ENCODE results near the gene CACNA1E. TPM values are rescaled to one million over a fixed set of nuclear protein-coding genes. Genes with fewer than 3 reads are reported as not detected.

Gene CACNA1E
- total and polyA plus RNA-seq, 2 of the 4 experiments (the other 2 are of a cell fraction): not detected

- Histone ChIP-seq H3K4me1 (ENCODE audit: control insufficient read depth, insufficient read depth, low read length) (no peaks in the 10 kb centered on the region), H3K18ac (ENCODE audit: low read depth, low read length) (no peak overlapping the region), H3K9ac (ENCODE audit: low read depth, low read length) (no peak overlapping the region), H2BK15ac (ENCODE audit: low read depth, low read length) (no peak overlapping the region), H3K79me1 (ENCODE audit: low read depth in 1 of 2, low read length in 2 of 2) (no peaks in the 10 kb centered on the region), H3K4ac (ENCODE audit: low read depth, low read length) (no peak overlapping the region), H3K4me3 (ENCODE audit: insufficient read depth, low read depth, low read length) (no peak overlapping the region), H2BK5ac (ENCODE audit: low read depth, low read length, poor library complexity, severe bottlenecking) (no peak overlapping the region), H4K91ac (ENCODE audit: insufficient read depth, low read depth, low read length) (no peak overlapping the region), H2AK9ac (replicated peaks; ENCODE audit: low read depth, low read length, poor library complexity) (no peak overlapping the region), H4K5ac (ENCODE audit: low read depth, low read length) (no peak overlapping the region), H2BK20ac (ENCODE audit: low read depth, low read length) (no peak overlapping the region), H4K20me1 (ENCODE audit: insufficient read depth, low read length) (no peaks in the 10 kb centered on the region), H3K27me3 (ENCODE audit: control insufficient read depth, insufficient read depth, low read length) (peaks cover 47% of the 10 kb centered on the region), H3K56ac (ENCODE audit: extremely low read depth, insufficient read depth, low read length) (no peak overlapping the region), H2BK120ac (ENCODE audit: low read depth, low read length) (no peak overlapping the region), H3K14ac (replicated peaks; ENCODE audit: low read depth, low read length) (no peak overlapping the region), H3K36me3 (ENCODE audit: control insufficient read depth, insufficient read depth, low read length) (no peaks in the 10 kb centered on the region), H2AK5ac (ENCODE audit: low read depth, low read length) (no peak overlapping the region), H4K8ac (ENCODE audit: low read depth in 2 of 2, low read length in 2 of 2) (no peak overlapping the region), H3K23ac (ENCODE audit: low read depth, low read length) (no peak overlapping the region), H3K9me1 (ENCODE audit: insufficient read depth, low read length) (no peaks in the 10 kb centered on the region), H3K9me3 (ENCODE audit: control insufficient read depth, insufficient read depth, low read length) (no peaks in the 10 kb centered on the region), H3K27ac (ENCODE audit: insufficient read depth, low read length) (no peak overlapping the region), H3K4me2 (ENCODE audit: low read depth, low read length) (no peak overlapping the region), H2AFZ (replicated peaks; ENCODE audit: low read length, poor library complexity) (no peak overlapping the region)
- dilution Hi-C loops (cut with HindIII; ENCODE audit: low sequenced_read_pairs, unreplicated experiment): no loop called here
- WGBS, 2 experiments (ENCODE audit: extremely low coverage in 2 of 2, insufficient read length in 1 of 2): no CpG with 5 or more reads among the region's 2 CpGs
- TF ChIP-seq BHLHE40 (IDR thresholded peaks at IDR 0.05; ENCODE audit: low read depth, low read length) (no peak), RAD21 (IDR thresholded peaks at IDR 0.05; ENCODE audit: low read length) (no peak), RFX5 (IDR thresholded peaks at IDR 0.05; ENCODE audit: low read depth, low read length) (no peak), USF2 (IDR thresholded peaks at IDR 0.05; ENCODE audit: low read depth, low read length) (no peak), CHD1 (IDR thresholded peaks at IDR 0.05; ENCODE audit: low read depth, low read length) (no peak), SMC3 (IDR thresholded peaks at IDR 0.05; ENCODE audit: low read depth, low read length) (no peak), POLR2A (IDR thresholded peaks at IDR 0.05; ENCODE audit: low read depth, low read length) (no peak)
- ChIA-PET POLR2A (ENCODE audit: unreplicated experiment) (no interaction called here), CTCF (no interaction called here)
- DNase-seq (no peak), ATAC-seq (ENCODE audit: low read depth) (no peak)
- in situ Hi-C loops (cut with MboI; ENCODE audit: low sequenced_read_pairs): no loop called here
- intact Hi-C loops (cut with micrococcal nuclease): no loop called here
- no TSS peak for BruUV-seq (replicated peaks)
Observed at GRCh38 chr1:181484821-181485220, 1.5 kb downstream of the CACNA1E start.

All from IMR-90 (cell line).